SK-N-MC (cell line): ENCODE measurements around the gene AHRR.

ENCODE experiments used
- EZH2 ChIP-seq: fragments of 200-600 bp; sonication (generic); IDR thresholded peaks from one replicate; pipeline ENCODE4 v1.6.1; 2017; ENCODE audit warnings: antibody characterized with exemption
- POLR2AphosphoS5 ChIP-seq: IDR thresholded peaks from 2 replicates; pipeline ENCODE4 v1.6.1; 2012; ENCODE audit warnings: mild to moderate bottlenecking, low read depth, low read length, borderline replicate concordance

DNA sequence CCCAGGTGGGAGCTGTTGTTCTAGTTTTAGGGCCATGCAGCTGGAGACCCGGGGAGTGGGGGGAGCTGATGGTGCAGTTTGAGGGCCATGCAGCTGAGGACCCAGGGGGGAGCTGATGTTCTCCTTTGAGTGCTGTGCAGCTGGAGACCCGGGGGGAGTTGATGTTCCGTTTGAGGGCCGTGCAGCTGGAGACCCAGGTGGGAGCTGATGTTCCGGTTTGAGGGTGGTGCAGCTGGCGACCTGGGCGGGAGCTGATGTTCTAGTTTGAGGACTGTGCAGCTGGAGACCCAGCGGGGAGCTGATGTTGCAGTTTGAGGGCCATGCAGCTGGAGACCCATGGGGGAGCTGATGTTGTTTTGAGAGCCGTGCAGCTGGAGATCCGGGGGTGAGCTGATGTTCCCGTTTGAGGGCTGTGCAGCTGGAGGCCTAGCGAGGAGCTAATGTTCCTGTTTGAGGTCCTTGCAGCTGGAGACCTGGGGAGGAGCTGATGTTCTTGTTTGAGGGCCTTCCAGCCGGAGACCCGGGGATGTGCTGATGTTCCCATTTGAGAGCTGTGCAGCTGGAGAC, 35.4 kb upstream of the AHRR start:
- TF ChIP-seq POLR2AphosphoS5 (no peak), EZH2 (no peak)
